Measurements from ENCODE around the gene ERH.
"Not testable (repeated sequence)": the region's sequence is repeated elsewhere in the genome, so short reads cannot be mapped to it uniquely, and the experiment has no call there.

The ERH gene

DNA sequence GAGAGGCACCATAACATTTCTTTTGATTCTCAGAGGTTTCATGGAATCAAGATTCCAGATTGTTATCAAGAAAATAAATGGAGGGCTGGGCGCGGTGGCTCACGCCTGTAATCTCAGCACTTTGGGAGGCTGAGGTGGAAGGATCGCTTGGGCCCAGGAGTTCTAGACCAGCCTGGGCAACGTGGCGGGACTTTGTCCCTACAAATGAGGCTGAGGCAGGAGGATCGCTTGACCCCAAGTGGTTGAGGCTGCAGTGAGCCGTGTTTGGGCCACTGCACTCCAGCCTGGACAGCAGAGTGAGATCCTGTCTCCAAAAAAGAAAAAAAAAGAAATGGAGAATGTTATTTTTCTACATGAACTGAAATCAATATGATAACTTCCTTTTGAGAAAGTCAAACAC, 1.7 kb upstream of the ERH start:
- Histone ChIP-seq H3K4me3 (peak overlapping the region in 4 of 7 experiments; percentile 85 to 93 (median 90)), H3K27ac (no peak overlapping the region)

DNA sequence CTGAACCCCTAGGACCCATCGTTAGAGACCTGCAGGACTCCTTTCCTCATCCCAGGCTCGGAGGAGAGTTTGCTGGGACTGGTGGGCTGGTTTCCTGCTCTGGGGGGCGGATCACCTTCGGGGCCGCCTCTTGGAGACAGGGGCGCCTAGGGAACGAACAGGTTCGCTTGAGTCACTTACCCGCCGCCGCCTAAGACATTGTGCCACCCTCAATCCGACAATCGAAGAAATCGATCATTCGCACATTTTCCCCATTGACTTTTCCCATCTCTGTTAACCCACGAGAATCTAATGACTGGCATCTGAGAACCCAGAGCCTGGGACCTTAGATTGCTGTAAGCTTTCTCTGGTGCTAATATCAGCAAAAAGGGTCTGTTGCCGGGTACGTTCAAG, 715 bp upstream of the ERH start:
- peak overlapping the region in 20 of 21 experiments; percentile 82 to 98 (median 92) for H3K27ac ChIP-seq

DNA sequence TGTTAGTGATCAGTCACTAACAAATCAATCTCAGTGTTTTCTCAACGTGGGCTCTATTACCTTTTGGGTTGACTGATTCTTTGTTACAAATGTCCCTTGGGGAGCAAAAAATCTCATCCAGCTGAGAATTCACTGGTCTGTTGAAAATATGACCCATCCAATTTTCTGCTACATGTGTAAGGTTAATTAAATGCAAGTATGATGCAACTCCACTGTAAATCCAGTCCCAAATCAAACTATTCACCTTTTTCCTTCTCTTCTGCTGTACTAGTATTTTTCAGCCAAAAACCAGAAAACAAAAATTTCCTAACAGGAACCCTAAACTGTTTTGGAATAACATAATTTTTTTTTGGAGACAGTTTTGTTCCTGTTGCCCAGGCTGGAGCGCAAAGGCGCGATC, 2.2 kb downstream of the ERH start:
- Histone ChIP-seq H3K4me3 (no peak overlapping the region), H3K27ac (no peak overlapping the region)

More for the DNA sequence above, 715 bp upstream of the ERH start:
- H3K4me3 ChIP-seq = peak overlapping the region; percentile 75 to 96 (median 88)

DNA sequence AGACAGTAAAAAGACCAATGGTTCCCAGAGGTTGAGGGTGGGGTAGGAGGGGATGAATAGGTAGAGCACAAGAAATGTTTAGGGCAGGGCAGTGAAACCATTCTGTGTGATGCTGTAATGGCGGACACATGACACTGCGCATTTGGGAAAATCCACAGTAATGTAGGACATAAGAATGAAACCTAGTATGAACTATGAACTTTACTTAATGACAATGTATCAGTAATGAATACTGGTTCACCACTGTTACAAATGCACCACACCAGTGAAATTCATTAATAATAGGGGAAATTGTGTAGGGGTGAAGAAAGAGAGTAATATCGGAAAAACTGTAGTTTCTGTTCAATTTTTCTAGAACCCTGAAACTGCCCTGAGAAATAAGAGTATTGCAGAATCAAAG, 5.6 kb downstream of the ERH start:
- Histone ChIP-seq H3K4me3 (no peak overlapping the region), H3K27ac (no peak overlapping the region)

DNA sequence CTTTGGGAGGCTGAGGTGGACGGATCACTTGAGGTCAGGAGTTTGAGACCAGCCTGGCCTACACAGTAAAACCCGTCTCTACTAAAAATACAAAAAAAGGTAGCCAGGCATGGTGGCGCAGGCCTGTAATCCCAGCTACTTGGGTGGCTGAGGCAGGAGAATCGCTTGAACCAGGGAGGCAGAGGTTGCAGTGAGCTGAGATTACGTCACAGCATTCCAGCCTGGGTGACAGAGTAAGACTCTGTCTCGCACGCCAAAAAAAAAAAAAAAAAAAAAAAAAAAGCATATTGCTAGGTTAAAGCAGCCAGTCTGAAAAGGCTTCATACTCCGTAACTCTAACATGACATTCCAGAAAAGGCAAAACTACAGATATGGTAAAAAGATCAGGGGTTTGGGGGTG, 6.7 kb downstream of the ERH start:
- H3K4me3 ChIP-seq, H3K27ac ChIP-seq: not testable (repeated sequence)

DNA sequence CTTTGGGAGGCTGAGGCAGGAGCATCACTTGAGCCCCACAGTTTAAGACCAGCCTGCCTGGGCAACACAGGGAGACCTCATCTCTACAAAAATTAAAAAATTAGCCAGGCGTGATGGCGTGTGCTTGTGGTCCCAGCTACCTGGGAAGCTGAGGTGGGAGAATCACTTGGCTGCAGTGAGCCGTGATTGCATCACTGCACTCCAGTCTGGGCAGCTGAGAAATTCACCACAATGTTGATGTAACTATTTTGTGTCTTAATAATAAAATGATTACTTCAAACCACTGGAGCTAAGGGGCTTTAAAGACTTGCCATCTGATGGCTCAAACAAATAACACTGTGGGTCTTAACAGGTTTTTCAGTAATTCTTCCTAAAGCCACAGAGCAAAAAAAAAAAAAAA, 10.8 kb downstream of the ERH start:
- H3K4me3 ChIP-seq = no peak overlapping the region
- no peak overlapping the region for H3K27ac ChIP-seq

DNA sequence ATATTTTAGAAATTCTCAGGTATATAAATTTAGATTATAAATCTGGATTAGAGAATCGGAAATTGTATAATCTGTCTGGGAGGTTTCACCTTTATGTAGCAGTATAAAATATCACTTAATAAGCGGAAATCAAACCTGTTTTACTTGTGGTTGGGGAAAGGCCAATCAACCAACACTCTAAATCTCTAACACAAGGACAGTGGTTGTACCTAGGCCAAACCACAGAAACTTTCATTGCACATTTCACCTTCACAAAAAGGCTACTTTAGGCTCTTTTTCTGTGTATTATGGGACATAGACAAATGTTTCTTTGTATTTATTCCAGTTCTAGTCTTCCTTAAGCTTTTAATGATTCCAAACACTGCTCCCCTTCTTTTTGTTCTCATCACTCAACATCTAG, 19.8 kb downstream of the ERH start:
- no peak overlapping the region for H3K4me3 ChIP-seq
- no peak overlapping the region for H3K27ac ChIP-seq

DNA sequence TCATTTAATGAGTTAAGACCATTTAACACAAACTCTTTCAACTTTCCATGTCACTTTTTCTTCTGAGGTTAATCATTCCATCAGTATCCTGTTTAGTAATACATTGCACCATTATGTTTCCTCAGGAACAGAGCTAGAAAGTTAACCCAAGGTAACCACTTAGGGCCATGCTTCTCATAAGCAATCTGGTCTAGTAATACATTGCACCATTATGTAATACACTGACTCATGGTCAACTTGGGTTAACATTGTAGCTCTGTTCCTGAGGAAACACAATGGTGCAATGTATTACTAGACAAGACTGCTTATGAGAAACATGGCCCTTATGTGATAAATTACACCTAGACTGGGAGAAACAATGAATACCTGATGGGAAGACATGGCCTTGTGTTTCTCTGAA, 21.7 kb downstream of the ERH start:
- no peak overlapping the region for H3K4me3 ChIP-seq
- H3K27ac ChIP-seq = no peak overlapping the region

DNA sequence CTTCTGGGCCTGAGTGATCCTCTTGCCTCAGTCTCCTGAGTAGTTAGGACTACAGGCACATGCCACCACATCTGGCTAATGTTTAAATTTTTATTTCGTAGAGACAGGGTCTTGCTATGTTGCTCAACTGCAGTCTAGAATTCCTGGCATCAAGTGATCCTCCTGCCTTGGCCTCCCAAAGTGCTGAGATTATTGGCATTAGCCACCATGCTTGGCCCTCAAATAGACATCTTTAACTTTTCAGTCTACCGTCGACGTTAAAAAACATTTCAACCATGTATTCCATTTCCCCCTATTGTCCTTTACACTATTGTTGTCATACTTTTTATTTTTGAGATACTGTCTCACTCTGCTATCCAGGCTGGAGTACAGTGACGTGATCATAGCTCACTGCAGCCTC, 22.4 kb downstream of the ERH start:
- H3K4me3 ChIP-seq = no peak overlapping the region
- H3K27ac ChIP-seq = no peak overlapping the region

DNA sequence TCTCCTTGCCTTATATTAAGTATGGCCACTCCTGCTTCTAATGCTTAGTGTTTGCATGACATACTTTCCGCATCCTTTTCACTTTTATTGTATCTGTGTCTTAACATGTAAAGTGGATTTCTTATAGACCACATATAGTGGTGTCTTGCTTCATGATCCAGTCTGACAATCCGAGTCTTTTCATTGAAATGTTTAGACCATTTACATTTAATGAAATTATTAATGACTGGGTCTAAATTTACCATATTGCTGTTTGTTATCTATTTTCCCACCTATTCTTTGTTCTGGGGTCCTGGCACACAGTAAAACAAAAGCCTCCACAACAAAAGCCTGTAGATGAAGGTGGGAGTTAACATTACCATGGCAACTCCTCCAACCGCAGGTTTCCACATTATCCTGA, 22.9 kb downstream of the ERH start:
- H3K4me3 ChIP-seq = no peak overlapping the region
- H3K27ac ChIP-seq = no peak overlapping the region

DNA sequence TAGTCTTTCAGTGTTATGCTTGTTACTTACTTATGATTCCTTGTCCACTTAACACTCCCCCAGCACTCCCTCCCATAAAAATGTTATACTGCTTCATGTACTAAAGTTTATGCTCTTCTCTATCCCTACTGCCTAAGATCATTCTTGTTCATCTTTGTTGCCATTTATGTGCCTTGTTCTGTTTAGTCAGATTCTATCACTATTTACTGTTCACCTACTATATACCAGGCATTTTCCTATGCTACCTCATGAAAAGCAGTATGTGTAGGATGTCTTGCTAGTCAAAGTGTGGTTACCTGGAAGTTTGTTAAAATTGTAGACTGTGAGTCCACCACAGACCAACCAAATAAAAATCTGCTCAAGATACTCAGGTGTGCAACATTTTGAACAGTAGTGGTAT, 23.9 kb downstream of the ERH start:
- no peak overlapping the region for H3K4me3 ChIP-seq
- no peak overlapping the region for H3K27ac ChIP-seq

DNA sequence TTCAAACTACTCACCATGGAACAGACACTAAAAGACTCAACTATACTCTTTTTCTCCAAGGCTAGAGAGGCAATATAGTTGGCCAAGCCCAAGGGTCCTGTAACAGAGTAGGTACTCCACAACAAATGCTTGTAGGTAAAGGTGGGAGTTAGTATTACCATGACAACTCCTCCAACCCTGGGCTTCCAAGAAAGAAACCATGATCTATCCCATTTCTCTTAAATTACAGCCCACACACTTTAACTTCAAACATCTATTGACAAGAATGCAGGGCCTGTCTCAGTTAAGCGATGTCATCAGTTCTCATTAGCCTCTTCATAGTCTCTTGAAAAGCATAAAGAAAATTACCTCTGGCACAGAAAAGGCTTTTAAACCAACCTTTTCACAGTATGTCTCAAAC, 25.0 kb downstream of the ERH start:
- no peak overlapping the region for H3K27ac ChIP-seq
- no peak overlapping the region for H3K4me3 ChIP-seq

DNA sequence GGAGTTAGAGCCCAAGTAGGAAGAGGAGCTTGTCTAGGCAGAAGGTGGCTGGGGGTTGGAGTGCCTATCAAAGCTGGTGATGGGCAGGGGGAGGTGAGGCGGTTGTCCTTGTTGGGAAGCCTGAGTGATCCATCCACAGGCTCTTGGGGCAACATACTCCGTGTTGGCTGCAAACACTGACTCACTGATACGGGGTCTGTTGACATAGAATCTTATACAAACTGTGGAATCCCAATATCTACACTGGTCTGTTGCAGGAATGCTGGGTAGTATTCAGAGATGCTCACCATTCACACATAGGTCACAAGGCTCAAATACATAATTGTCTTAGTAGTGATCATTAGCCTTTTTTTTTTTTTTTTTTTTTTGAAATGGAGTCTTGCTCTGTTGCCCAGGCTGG, 26.0 kb downstream of the ERH start:
- no peak overlapping the region for H3K27ac ChIP-seq
- H3K4me3 ChIP-seq = no peak overlapping the region

DNA sequence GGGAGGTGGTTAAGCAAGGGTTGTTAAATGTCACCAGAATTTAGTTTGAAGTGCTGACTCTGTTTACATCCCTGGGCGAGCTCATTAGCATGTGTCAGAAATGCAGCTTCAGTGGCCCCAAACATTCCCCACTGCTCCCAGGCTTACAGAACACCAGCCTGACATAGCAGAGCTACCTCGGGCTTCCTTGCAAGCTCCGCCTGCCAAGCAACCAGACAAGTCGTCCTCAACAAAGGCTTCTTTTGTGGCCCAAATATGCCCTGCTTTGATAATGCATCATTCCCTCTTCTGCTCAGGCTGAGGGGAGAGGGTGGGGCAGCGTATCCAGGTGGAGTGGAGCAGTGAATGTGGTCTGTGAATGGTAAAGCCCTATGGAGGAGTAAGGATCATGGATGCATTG, 28.0 kb downstream of the ERH start:
- H3K4me3 ChIP-seq = no peak overlapping the region
- H3K27ac ChIP-seq = no peak overlapping the region

DNA sequence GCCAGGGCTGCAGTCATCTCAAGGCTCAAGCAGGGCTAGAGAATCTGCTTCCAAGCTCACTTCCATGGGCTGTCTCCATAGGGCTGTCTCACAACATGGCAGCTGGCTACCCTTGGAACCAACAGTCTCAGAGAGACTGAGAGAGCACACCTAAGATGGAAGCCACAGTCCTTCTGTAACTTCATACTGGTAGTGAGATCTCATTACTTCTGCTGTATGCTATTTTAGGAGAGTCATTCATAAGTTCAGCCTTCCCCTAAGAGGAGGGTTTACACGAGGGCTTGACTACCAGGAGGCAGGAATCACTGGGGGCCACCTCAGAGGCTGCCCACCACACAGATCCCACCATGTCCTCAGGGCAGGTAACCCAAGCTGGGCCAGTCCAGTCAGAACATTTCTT, 29.7 kb downstream of the ERH start:
- H3K4me3 ChIP-seq = no peak overlapping the region
- no peak overlapping the region for H3K27ac ChIP-seq

DNA sequence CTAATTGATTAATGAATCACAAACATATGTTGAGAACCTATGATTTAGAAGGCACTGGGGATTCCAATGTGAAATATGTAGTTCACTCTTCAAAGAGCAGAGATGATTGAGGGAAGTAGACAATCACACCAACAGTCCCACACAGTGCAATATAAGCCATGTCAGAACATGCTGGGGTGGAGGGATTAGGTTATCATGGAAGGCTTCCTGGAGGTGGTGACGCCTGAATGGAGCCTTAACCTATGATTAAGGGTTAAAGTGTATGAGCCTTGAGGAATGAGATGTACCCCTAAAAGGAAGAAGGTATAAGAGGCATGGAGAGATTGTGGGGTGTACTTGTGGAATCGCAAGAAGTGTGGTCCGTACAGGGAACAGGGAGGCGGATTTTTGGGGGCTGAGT, 31.3 kb downstream of the ERH start:
- Histone ChIP-seq H3K27ac (no peak overlapping the region), H3K4me3 (no peak overlapping the region)

DNA sequence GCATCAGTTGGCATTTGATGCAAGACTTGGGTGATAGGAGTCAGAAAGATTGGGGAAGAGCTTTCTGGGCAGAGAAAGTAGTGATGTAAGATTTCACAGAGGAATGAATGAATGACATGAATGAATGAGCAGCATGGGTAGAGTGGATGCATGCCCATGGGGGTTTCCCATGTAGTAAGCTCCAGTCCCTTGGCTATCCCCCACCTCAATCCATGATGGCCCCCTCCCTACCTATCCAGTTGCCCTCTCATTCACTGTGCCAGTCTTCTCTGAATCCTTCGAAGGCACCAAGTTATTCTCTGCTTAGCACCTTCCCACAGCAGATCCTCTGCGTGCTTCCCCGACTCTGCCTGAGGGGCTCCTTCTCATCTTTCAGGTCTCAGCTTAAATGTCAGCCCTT, 32.0 kb downstream of the ERH start:
- Histone ChIP-seq H3K4me3 (no peak overlapping the region), H3K27ac (no peak overlapping the region)

DNA sequence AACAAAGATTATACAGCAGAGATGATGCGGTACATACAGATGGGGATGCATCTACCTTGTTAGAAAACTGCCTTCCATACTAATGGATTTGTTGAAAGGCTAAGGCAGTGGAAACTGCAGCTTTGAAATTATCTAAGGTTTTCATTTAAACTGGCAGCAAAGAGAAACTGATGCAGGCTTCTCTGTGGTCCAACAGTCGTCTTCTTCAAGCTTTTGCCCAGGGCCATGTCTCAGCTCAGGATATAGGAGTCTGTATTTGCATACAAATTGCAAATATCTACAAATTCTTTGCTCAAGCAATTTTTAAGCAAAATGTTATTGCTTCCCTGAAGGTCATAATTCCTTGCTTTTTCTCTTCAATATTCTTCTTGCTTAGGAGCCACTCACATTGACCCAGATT, 33.7 kb downstream of the ERH start:
- no peak overlapping the region for H3K4me3 ChIP-seq
- no peak overlapping the region for H3K27ac ChIP-seq

DNA sequence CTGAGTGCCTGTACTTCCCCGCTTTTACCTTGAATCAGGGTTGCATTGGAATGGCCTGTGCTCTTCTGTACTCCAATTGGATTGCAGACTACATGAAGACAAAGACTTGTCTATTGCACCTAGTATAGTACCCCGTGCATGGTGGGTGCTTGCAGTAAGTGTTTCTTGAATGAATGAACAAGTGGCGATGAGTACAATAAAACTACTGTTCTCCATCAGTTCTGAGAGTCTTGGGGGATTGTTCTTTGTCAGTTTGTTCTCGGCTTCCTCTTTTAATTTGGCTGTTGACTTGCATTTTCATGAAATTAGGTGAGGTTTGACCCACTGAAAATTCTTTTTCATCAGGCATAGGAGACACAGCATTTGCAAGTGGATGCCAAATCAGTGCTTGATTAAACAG, 34.1 kb downstream of the ERH start:
- Histone ChIP-seq H3K4me3 (no peak overlapping the region), H3K27ac (no peak overlapping the region)

DNA sequence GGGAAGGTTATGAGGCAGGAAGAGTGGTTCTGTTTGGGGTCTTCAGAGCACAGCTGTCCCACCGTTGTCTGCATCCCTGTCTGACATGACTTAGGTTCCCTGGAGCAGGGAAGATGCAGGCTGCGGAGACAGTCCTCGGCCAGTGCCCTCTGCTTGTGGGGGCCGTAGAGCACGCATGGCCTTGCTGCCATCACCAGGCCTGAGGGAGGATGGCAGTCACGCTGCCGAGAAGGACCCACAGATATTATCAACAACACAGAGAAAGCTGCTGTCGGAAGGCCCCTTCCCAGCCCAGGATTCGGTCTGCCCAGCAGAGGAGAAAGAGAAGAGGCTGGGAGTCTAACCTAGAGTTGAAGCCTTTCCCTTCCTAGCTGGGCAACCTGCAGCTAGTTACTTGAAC, 35.0 kb downstream of the ERH start:
- Histone ChIP-seq H3K27ac (no peak overlapping the region), H3K4me3 (no peak overlapping the region)

DNA sequence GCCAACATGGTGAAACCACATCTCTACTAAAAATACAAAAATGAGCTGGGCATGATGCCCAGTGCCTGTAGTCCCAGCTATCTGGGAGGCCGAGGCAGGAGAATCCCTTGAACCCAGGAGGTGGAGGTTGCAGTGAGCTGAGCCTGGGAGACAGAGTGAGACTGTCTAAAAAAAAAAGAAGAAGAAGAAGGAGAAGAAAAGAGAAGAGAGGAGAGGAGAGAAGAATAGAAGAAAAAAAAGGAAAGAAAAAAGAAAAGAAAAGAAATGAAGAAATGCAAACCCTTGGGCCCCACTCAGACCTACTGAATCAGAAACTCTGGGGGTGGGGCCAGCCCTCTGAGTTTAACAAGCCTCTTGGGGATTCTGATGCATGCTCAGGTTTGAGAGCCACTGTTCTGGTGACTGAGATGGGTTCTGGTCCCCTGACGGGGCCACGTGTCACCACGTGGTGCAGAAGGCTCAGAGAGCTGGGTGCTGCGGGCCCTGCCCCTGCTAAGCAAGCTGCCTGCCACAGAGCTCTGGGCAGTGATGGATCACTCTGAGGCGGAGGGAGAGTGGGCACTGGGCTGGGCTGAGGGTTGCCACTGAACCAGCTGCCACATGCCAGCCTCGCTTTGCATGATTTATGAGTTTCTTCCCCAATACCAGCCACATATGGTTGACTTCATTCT, 37.5 kb downstream of the ERH start:
- Histone ChIP-seq H3K27ac (no peak overlapping the region), H3K4me3 (no peak overlapping the region)

DNA sequence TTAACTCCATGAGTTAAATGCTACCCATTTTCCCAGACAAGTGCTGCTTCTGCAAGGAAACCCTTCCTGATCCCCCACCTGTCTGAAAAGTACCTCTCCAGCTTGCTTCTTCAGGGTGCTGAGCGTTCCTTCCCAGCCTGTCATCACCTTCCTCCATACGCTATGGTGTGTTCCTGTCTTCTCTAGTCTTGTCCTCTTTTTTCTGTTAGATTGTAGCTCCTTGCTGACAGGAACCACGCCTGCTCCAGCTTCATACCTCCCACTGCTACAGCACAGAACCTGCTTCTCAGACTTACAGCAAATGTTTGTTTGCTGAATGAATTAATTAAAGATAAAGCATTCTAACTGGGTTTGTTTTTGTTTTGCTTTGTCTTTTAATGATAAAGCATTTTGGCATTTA, 39.1 kb downstream of the ERH start:
- no peak overlapping the region for H3K4me3 ChIP-seq
- H3K27ac ChIP-seq = no peak overlapping the region

Data from skin epidermis (tissue), 12 donors.